RPMI7951 (cell line): ENCODE results near the gene ZSWIM5. TPM values are rescaled to one million over a fixed set of nuclear protein-coding genes. Genes with fewer than 3 reads are reported as not detected.
A peak's percentile ranks its signal among the peaks of the same experiment; 100 is the strongest.
"Not testable (repeated sequence)": the region's sequence is repeated elsewhere in the genome, so short reads cannot be mapped to it uniquely, and the experiment has no call there.

Source experiments
- DNase-seq: peaks from one replicate; pipeline ENCODE4 v3.0.0-alpha.2; 2012; ENCODE audit warnings: low read depth
- total RNA-seq: library from RNA; depleted of rRNA; stranded (reverse); fragments of >200 nt; shearing (Covaris generic); gene quantifications from 2 replicates; pipeline ENCODE4 v1.2.3, GENCODE V29; 2014; rRNA removed

Gene ZSWIM5
- 0.10 TPM in 1 of 2 replicates, not detected in the other for total RNA-seq

GRCh38 chr1:45205910-45206721 is at the start of gene ZSWIM5:
Gene ZSWIM5 (minus strand): TSS chr1:45206605. CDS start chr1:45206350, 255 bp downstream.
- peak; percentile 37 for DNase-seq

GRCh38 chr1:45254490-45254889 is 48.1 kb upstream of the ZSWIM5 start:
- DNase-seq: no peak

- no peak for DNase-seq
These were observed 44.1 kb upstream of the ZSWIM5 start for GRCh38 chr1:45250544-45250943.

GRCh38 chr1:45248004-45248403 is 41.6 kb upstream of the ZSWIM5 start:
- DNase-seq: not testable (repeated sequence)

GRCh38 chr1:45246760-45247159 is 40.4 kb upstream of the ZSWIM5 start:
- DNase-seq: peak; percentile 68

- DNase-seq: not testable (repeated sequence)
These were observed 40.0 kb upstream of the ZSWIM5 start for GRCh38 chr1:45246359-45246758.

- no peak for DNase-seq
These were observed 38.3 kb upstream of the ZSWIM5 start for GRCh38 chr1:45244660-45245059.

GRCh38 chr1:45243476-45244343 is 37.3 kb upstream of the ZSWIM5 start:
- DNase-seq: peak; percentile 26

- DNase-seq: no peak
These were observed 32.4 kb upstream of the ZSWIM5 start for GRCh38 chr1:45238846-45239245.

GRCh38 chr1:45236136-45236535 is 29.7 kb upstream of the ZSWIM5 start:
- DNase-seq: no peak

- no peak for DNase-seq
These were observed 24.1 kb upstream of the ZSWIM5 start for GRCh38 chr1:45230537-45230936.

GRCh38 chr1:45225598-45225997 is 19.2 kb upstream of the ZSWIM5 start:
- DNase-seq: no peak

- not testable (repeated sequence) for DNase-seq
These were observed 17.3 kb upstream of the ZSWIM5 start for GRCh38 chr1:45223710-45224109.

- peak; percentile 7 for DNase-seq
These were observed 15.3 kb upstream of the ZSWIM5 start for GRCh38 chr1:45221716-45222115.

GRCh38 chr1:45216861-45217260 is 10.5 kb upstream of the ZSWIM5 start:
- DNase-seq: no peak

- DNase-seq: no peak
These were observed 9.8 kb upstream of the ZSWIM5 start for GRCh38 chr1:45216200-45216541.

GRCh38 chr1:45215485-45216199 is 9.2 kb upstream of the ZSWIM5 start:
- no peak for DNase-seq

- DNase-seq: no peak
These were observed 7.5 kb upstream of the ZSWIM5 start for GRCh38 chr1:45213892-45214291.

- no peak for DNase-seq
These were observed 4.7 kb upstream of the ZSWIM5 start for GRCh38 chr1:45211076-45211475.

- DNase-seq: no peak
These were observed 611 bp upstream of the ZSWIM5 start for GRCh38 chr1:45206808-45207623.
